ENCODE results near the gene ABCC1. TPM values are rescaled to one million over a fixed set of nuclear protein-coding genes. Genes with fewer than 3 reads are reported as not detected.

Gene ABCC1
- total and polyA plus RNA-seq, 2 of the 4 experiments (the other 2 are of a cell fraction): 39.4 to 66.0 TPM

DNA sequence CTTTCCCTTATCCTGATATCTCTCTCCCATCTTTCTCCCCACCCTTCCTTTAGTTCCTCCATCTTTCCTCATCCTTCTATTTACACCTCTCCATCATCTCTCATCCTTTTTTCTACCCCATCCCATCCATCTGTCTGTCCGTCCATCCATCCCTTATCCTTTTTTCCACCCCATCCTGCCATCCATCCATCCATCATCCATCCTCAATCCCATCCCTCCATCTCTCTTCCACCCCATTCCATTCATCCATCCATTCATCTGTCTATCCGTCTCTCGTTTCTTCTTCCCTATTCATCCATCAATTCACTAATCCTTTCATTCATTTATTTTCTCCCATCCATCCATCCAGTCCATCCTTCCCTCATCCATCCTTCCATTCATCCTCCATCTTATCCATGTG lies 205.8 kb downstream of the ABCC1 start:
- Histone ChIP-seq H3K18ac (ENCODE audit: low read depth, low read length) (no peak overlapping the region), H4K20me1 (ENCODE audit: insufficient read depth, low read length) (peaks cover 15% of the 10 kb centered on the region), H2AFZ (replicated peaks; ENCODE audit: low read length, poor library complexity) (no peak overlapping the region), H2BK5ac (ENCODE audit: low read depth, low read length, poor library complexity, severe bottlenecking) (no peak overlapping the region), H2BK20ac (ENCODE audit: low read depth, low read length) (no peak overlapping the region), H3K27ac (ENCODE audit: insufficient read depth, low read length) (no peak overlapping the region), H3K4me2 (ENCODE audit: low read depth, low read length) (no peak overlapping the region), H2BK15ac (ENCODE audit: low read depth, low read length) (no peak overlapping the region), H3K9me3 (ENCODE audit: control insufficient read depth, insufficient read depth, low read length) (peaks cover 17% of the 10 kb centered on the region), H3K4me3 (ENCODE audit: insufficient read depth, low read depth, low read length) (no peak overlapping the region), H3K79me1 (ENCODE audit: low read depth in 1 of 2, low read length in 2 of 2) (peaks cover 0 to 5% of the 10 kb centered on the region in 2 experiments; a peak in 2 of 4 replicates), H4K5ac (ENCODE audit: low read depth, low read length) (no peak overlapping the region), H2BK120ac (ENCODE audit: low read depth, low read length) (no peak overlapping the region), H3K27me3 (ENCODE audit: control insufficient read depth, insufficient read depth, low read length) (no peaks in the 10 kb centered on the region), H4K91ac (ENCODE audit: insufficient read depth, low read depth, low read length) (no peak overlapping the region), H3K23ac (ENCODE audit: low read depth, low read length) (no peak overlapping the region), H3K9ac (ENCODE audit: low read depth, low read length) (no peak overlapping the region), H3K36me3 (ENCODE audit: control insufficient read depth, insufficient read depth, low read length) (peaks cover 3% of the 10 kb centered on the region; the same call in 1 of the 2 replicates), H3K4ac (ENCODE audit: low read depth, low read length) (no peak overlapping the region), H3K4me1 (ENCODE audit: control insufficient read depth, insufficient read depth, low read length) (peaks cover 8% of the 10 kb centered on the region), H3K14ac (replicated peaks; ENCODE audit: low read depth, low read length) (no peak overlapping the region), H2AK5ac (ENCODE audit: low read depth, low read length) (no peak overlapping the region), H2AK9ac (replicated peaks; ENCODE audit: low read depth, low read length, poor library complexity) (no peak overlapping the region), H4K8ac (ENCODE audit: low read depth in 2 of 2, low read length in 2 of 2) (no peak overlapping the region), H3K9me1 (ENCODE audit: insufficient read depth, low read length) (0 out of 2 replicates have a peak, but pooled peaks cover 5% of the 10 kb centered on the region), H3K56ac (ENCODE audit: extremely low read depth, insufficient read depth, low read length) (no peak overlapping the region)
- intact Hi-C loops (cut with micrococcal nuclease): no loop called here
- TF ChIP-seq RFX5 (IDR thresholded peaks at IDR 0.05; ENCODE audit: low read depth, low read length): no peak
- no peak for TF ChIP-seq BHLHE40 (IDR thresholded peaks at IDR 0.05; ENCODE audit: low read depth, low read length)
- TF ChIP-seq, protein P1, sequence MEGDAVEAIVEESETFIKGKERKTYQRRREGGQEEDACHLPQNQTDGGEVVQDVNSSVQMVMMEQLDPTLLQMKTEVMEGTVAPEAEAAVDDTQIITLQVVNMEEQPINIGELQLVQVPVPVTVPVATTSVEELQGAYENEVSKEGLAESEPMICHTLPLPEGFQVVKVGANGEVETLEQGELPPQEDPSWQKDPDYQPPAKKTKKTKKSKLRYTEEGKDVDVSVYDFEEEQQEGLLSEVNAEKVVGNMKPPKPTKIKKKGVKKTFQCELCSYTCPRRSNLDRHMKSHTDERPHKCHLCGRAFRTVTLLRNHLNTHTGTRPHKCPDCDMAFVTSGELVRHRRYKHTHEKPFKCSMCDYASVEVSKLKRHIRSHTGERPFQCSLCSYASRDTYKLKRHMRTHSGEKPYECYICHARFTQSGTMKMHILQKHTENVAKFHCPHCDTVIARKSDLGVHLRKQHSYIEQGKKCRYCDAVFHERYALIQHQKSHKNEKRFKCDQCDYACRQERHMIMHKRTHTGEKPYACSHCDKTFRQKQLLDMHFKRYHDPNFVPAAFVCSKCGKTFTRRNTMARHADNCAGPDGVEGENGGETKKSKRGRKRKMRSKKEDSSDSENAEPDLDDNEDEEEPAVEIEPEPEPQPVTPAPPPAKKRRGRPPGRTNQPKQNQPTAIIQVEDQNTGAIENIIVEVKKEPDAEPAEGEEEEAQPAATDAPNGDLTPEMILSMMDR (conservative IDR thresholded peaks at IDR 0.05; ENCODE audit: low read depth, low read length): no peak
- TF ChIP-seq POLR2A (IDR thresholded peaks at IDR 0.05; ENCODE audit: low read depth, low read length): no peak
- TF ChIP-seq, protein P2, sequence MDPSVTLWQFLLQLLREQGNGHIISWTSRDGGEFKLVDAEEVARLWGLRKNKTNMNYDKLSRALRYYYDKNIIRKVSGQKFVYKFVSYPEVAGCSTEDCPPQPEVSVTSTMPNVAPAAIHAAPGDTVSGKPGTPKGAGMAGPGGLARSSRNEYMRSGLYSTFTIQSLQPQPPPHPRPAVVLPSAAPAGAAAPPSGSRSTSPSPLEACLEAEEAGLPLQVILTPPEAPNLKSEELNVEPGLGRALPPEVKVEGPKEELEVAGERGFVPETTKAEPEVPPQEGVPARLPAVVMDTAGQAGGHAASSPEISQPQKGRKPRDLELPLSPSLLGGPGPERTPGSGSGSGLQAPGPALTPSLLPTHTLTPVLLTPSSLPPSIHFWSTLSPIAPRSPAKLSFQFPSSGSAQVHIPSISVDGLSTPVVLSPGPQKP (IDR thresholded peaks at IDR 0.05; ENCODE audit: borderline replicate concordance, low read depth, low read length): no peak
- no peak for TF ChIP-seq NFE2L2 (IDR thresholded peaks at IDR 0.05; ENCODE audit: low read depth, low read length)
- TF ChIP-seq, protein P3, sequence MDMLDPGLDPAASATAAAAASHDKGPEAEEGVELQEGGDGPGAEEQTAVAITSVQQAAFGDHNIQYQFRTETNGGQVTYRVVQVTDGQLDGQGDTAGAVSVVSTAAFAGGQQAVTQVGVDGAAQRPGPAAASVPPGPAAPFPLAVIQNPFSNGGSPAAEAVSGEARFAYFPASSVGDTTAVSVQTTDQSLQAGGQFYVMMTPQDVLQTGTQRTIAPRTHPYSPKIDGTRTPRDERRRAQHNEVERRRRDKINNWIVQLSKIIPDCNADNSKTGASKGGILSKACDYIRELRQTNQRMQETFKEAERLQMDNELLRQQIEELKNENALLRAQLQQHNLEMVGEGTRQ (IDR thresholded peaks at IDR 0.05; ENCODE audit: low read depth, low read length): no peak
- no peak for TF ChIP-seq SMC3 (IDR thresholded peaks at IDR 0.05; ENCODE audit: low read depth, low read length)
- no peak for TF ChIP-seq FOS (IDR thresholded peaks at IDR 0.05; ENCODE audit: low read depth, low read length)
- no peak for TF ChIP-seq RAD21 (IDR thresholded peaks at IDR 0.05; ENCODE audit: low read length)
- TF ChIP-seq CHD1 (IDR thresholded peaks at IDR 0.05; ENCODE audit: low read depth, low read length): no peak
- POLR2A ChIA-PET (ENCODE audit: unreplicated experiment): no interaction called here
- DNase-seq: no peak
- CTCF ChIA-PET: no interaction called here
- in situ Hi-C loops (cut with MboI; ENCODE audit: low sequenced_read_pairs): no loop called here
- no peak for ATAC-seq (ENCODE audit: low read depth)
- dilution Hi-C loops (cut with HindIII; ENCODE audit: low sequenced_read_pairs, unreplicated experiment): no loop called here
- 92 to 100% methylated on average over 2 to 3 of the region's 3 CpGs for WGBS, 2 experiments (ENCODE audit: extremely low coverage in 2 of 2, insufficient read length in 1 of 2)
- no TSS peak for BruUV-seq (replicated peaks)

Measured in IMR-90 (cell line).